SK-N-MC (cell line): ENCODE data around the gene PRDX6.

ENCODE experiments used
- EZH2 ChIP-seq: fragments of 200-600 bp; sonication (generic); IDR thresholded peaks from one replicate; pipeline ENCODE4 v1.6.1; 2017; ENCODE audit warnings: antibody characterized with exemption
- FOXP2 ChIP-seq: optimal IDR thresholded peaks from 2 replicates; pipeline ENCODE3; 2011; ENCODE audit warnings: mild to moderate bottlenecking, moderate library complexity; ENCODE audit not compliant: insufficient read depth; ENCODE audit errors: extremely low read length, control extremely low read depth
- POLR2AphosphoS5 ChIP-seq: IDR thresholded peaks from 2 replicates; pipeline ENCODE4 v1.6.1; 2012; ENCODE audit warnings: mild to moderate bottlenecking, low read depth, low read length, borderline replicate concordance

DNA sequence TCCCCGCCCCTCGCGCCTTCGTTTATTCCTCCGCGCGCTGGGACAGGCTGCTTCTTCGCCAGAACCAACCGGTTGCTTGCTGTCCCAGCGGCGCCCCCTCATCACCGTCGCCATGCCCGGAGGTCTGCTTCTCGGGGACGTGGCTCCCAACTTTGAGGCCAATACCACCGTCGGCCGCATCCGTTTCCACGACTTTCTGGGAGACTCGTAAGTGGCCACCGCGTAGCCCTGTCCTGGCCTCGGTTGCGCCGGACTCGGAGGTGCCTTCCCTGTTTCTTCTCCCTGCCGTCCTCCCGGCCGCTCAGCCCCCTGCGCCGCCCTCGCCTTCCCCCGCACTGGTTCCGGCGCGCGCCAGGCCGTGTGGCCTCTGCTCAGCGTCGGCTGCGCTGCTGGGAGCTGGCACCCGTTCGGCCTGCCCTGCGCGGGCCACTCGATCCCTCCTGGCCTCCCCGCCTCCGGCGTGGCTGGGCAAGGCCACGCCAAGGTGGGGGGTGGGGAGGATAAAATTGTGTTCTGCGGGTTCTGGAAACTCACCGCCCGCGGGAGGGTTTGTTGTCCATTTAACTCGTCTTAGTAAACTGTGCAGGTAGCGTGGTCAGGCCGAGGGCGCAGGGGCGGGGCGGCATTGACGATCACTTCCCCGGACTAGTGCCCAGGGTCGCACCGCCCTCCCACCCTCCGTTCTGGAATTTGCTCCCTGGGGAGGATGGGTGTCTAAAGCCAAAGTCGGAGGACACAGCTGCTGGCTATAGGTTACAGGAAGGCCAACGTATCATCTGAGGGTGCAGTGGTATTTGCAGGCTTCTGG is at the start of gene PRDX6:
- TF ChIP-seq POLR2AphosphoS5 (peak; percentile 97), EZH2 (no peak), FOXP2 (no peak)
